Left ventricle myocardium inferior (tissue), 1 donor: ENCODE results near the gene MAP3K10. TPM values are rescaled to one million over a fixed set of nuclear protein-coding genes. Genes with fewer than 3 reads are reported as not detected.

Source experiments
- DNase-seq: peaks from one replicate; pipeline ENCODE4 v3.0.0-alpha.2; 2020
- H3K27ac ChIP-seq: fragments of 200-600 bp; replicated peaks from 2 replicates; pipeline ENCODE4 v1.8.0; 2021
- H3K27me3 ChIP-seq: fragments of 200-600 bp; 2 replicates; pipeline ENCODE4 v1.8.0; 2021; ENCODE audit warnings: low read depth
- H3K36me3 ChIP-seq: fragments of 200-600 bp; 2 replicates; pipeline ENCODE4 v1.8.0; 2021
- H3K4me1 ChIP-seq: fragments of 200-600 bp; 2 replicates; pipeline ENCODE4 v1.8.0; 2021
- H3K4me3 ChIP-seq: fragments of 200-600 bp; 2 replicates; pipeline ENCODE4 v1.8.0; 2021; ENCODE audit warnings: mild to moderate bottlenecking, moderate library complexity
- H3K9me3 ChIP-seq: fragments of 200-600 bp; replicated peaks from 2 replicates; pipeline ENCODE4 v1.8.0; 2021
- CTCF ChIP-seq: fragments of 200-600 bp; IDR thresholded peaks from 2 replicates; pipeline ENCODE4 v1.8.0; 2021; ENCODE audit warnings: antibody characterized with exemption, mild to moderate bottlenecking, borderline replicate concordance
- intact Hi-C: fragments of 100-400 bp; cut with micrococcal nuclease; formaldehyde crosslinking; loops from one replicate; pipeline ENCODE4 v1.11.0; 2022
- total RNA-seq: library from RNA; stranded (reverse); fragmentation: NEBNext Ultra II Directional; extraction: Animal tissue kit (Norgen Biotek cat#: 25700); gene quantifications from one replicate; pipeline ENCODE4 v1.2.1, GENCODE V29; 2021
- donor health status: DM: no; HTN: yes; CAD: no; lungs with severe emphysema.

MAP3K10 gene
- total RNA-seq, 1 donor from 2014 or later = 17.1 TPM

GRCh38 chr19:40246292-40247073, 55.3 kb downstream of the MAP3K10 start:
- Histone ChIP-seq H3K36me3 (peaks cover 17% of the 10 kb centered on the region), H3K4me3 (no peak overlapping the region), H3K4me1 (peaks cover 64% of the 10 kb centered on the region), H3K9me3 (no peaks in the 10 kb centered on the region), H3K27ac (no peak overlapping the region), H3K27me3 (no peaks in the 10 kb centered on the region)
- no peak for TF ChIP-seq CTCF
- intact Hi-C loops = no loop called here
- DNase-seq = no peak

GRCh38 chr19:40247178-40247577, 56.0 kb downstream of the MAP3K10 start:
- Histone ChIP-seq H3K4me1 (peaks cover 61% of the 10 kb centered on the region), H3K27me3 (no peaks in the 10 kb centered on the region), H3K9me3 (no peaks in the 10 kb centered on the region), H3K36me3 (peaks cover 24% of the 10 kb centered on the region), H3K27ac (no peak overlapping the region), H3K4me3 (no peak overlapping the region)
- intact Hi-C loops = no loop called here
- DNase-seq = no peak
- no peak for TF ChIP-seq CTCF

GRCh38 chr19:40247735-40248262, 56.6 kb downstream of the MAP3K10 start:
- Histone ChIP-seq H3K27ac (no peak overlapping the region), H3K36me3 (peaks cover 26% of the 10 kb centered on the region), H3K4me3 (no peak overlapping the region), H3K9me3 (no peaks in the 10 kb centered on the region), H3K27me3 (no peaks in the 10 kb centered on the region), H3K4me1 (peaks cover 61% of the 10 kb centered on the region)
- TF ChIP-seq CTCF = no peak
- intact Hi-C loops = no loop called here
- no peak for DNase-seq

DNA sequence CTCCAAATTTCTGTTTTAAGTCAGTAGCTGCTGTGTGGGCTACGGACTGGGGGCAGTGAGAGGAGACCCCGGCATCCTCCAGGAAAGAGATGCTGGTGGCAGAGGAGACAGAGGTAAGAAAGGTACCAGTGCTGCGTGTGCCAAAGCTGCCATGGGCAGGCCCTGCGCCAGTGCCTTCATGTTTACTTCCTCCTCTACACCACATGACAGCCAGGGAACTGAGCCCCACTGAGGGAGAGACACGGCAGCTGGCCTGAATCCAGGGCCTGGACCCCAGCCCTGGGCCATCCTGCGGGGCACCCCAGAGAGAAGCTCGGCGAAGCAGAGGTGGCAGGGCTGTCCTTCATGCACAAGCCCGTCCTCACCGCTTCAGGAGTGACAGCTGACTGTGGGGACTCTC, 58.0 kb downstream of the MAP3K10 start:
- Histone ChIP-seq H3K27me3 (no peaks in the 10 kb centered on the region), H3K27ac (no peak overlapping the region), H3K4me3 (no peak overlapping the region), H3K9me3 (no peaks in the 10 kb centered on the region), H3K4me1 (peaks cover 62% of the 10 kb centered on the region), H3K36me3 (peaks cover 35% of the 10 kb centered on the region)
- intact Hi-C loops = no loop called here
- no peak for TF ChIP-seq CTCF
- no peak for DNase-seq

DNA sequence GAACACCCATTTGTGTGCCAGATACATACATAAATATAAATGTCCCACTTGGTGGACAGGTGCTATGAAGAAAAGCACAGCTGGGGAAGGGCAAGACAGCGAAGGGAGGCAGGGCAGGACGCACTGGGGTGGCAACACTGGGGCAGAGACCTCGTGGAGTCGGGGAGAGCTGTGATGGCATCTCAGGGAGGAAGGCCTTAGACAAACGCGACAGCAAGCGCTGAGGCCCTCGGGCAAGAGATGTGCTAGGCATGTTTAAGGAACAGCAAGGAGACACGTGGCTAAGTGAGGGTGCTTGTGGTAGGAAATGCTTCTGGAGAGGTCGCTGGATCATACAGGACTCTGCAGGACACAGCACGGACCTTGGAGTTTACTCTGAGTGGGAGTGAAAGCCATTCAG, 58.6 kb downstream of the MAP3K10 start:
- no peak overlapping the region for H3K4me3 ChIP-seq
- H3K36me3 ChIP-seq = peaks cover 41% of the 10 kb centered on the region
- intact Hi-C loops = no loop called here
- no peaks in the 10 kb centered on the region for H3K27me3 ChIP-seq
- TF ChIP-seq CTCF = no peak
- H3K27ac ChIP-seq = no peak overlapping the region
- H3K9me3 ChIP-seq = no peaks in the 10 kb centered on the region
- H3K4me1 ChIP-seq = peaks cover 57% of the 10 kb centered on the region
- DNase-seq = no peak
